HG02588 (cell line): ENCODE measurements around the gene CWC27.

ENCODE experiments used
- ATAC-seq: cut with Tn5 transposase; IDR thresholded peaks from one replicate; pipeline ENCODE4 v1.9.1; 2021; ENCODE audit warnings: mild to moderate bottlenecking, moderate library complexity; ENCODE audit not compliant: unreplicated experiment

Gene CWC27

GRCh38 chr5:64768358-64769312 is at the start of gene CWC27, which contains the start of gene SREK1IP1:
CWC27 (plus strand) TSS chr5:64768930; CDS start chr5:64769147, 217 bp downstream.
SREK1IP1 (minus strand) TSS chr5:64768691; CDS start chr5:64768517, 174 bp downstream.
- peak; percentile 98 for ATAC-seq

GRCh38 chr5:64722588-64722987 is 46.1 kb upstream of the CWC27 start:
- ATAC-seq, result no peak

GRCh38 chr5:64727150-64727549 is 41.6 kb upstream of the CWC27 start:
- ATAC-seq, result no peak

DNA sequence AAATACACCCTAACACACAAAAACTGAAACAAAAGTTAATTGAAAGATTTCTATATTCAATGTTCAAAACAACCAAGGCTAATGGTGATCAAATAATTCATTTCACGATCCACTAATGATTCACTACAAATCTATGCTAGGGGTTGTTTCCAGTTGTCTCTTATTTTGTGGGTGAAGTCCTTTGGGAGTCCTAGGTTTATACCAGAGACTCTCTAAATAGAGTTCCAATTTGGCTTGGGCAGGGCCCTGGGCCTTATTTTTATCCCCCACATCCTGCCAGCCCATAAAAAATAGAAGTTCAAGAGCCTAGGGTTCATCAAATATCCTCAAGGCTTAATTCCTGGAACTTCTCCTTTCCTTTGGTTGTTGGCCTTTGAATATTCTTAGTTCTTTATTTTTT is 26.3 kb upstream of the CWC27 start:
- no peak for ATAC-seq

DNA sequence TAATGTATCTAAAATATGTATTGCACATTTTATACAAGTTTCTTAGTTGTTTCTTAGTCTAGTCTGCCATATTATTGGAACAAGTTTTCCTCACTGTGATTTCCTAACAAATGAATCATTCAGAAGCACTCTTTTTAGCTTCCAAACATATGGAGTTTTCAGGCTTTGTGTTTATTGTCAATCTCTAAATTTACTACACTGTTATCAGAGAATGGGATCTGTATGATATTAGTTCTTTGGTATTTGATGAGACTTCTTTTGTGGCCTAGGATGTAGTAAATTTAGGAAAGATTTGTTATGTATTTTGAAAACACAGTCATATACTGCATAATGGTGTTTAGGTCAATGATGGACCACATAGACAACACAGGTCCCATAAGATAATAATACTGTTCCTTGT is 25.9 kb upstream of the CWC27 start:
- ATAC-seq, result no peak

- no peak for ATAC-seq
These were observed 23.8 kb upstream of the CWC27 start for GRCh38 chr5:64744914-64745313.

DNA sequence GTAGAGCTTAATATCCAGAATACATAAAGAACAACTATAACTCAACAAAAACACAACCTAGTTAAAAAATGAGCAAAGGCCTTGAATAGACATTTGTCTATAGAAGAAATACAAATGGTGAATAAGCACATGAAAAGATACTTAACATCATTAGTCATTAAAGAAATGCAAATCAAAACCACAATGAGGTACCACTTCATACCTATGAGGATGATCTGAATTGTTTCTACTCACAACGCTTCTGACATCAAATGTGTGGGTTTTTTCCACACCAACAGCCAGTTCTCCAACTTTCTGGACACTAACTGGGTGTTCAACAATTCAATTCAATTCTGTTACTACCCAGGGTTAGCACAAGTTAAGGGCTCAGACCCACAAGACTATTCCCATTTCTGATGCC is 22.3 kb upstream of the CWC27 start:
- ATAC-seq, result no peak

DNA sequence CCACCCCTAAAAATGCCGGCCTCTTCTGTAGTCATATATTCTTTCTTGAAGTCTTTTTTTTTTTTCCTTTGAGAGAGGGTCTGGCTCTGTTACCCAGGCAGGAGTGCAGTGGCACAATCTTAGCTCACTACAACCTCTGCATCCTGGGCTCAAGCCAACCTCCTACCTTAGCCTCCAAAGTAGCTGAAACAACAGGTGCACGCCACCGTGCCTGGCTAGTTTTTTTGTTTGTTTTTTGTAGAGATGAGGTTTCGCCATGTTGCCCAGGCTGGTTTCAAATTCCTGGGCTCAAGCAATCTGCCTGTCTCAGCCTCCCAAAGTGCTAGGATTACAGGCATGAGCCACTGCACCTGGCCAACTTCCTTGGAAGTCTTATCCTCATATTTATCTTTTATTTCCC is 19.3 kb upstream of the CWC27 start:
- no peak for ATAC-seq

DNA sequence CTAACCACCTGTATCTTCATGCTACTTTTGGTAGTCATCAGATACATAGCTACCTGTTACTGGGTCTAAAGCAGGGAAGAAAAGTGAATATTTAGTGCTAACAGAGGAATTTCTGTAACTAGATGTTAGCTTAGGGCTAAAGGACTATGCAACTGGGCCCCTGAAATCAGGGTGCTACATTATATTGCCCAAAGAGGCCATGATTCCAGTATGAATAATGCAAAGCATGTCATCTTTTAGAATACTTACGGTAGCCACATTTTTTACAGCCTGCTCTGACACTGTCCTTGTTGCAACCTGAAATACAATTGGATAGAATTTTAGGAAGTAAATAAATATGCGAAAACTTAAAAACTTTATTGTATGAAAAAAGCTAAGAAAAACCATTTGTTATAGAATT is 14.7 kb upstream of the CWC27 start:
- ATAC-seq, result no peak

- ATAC-seq, result no peak
These were observed 9.8 kb upstream of the CWC27 start for GRCh38 chr5:64758901-64759300.

DNA sequence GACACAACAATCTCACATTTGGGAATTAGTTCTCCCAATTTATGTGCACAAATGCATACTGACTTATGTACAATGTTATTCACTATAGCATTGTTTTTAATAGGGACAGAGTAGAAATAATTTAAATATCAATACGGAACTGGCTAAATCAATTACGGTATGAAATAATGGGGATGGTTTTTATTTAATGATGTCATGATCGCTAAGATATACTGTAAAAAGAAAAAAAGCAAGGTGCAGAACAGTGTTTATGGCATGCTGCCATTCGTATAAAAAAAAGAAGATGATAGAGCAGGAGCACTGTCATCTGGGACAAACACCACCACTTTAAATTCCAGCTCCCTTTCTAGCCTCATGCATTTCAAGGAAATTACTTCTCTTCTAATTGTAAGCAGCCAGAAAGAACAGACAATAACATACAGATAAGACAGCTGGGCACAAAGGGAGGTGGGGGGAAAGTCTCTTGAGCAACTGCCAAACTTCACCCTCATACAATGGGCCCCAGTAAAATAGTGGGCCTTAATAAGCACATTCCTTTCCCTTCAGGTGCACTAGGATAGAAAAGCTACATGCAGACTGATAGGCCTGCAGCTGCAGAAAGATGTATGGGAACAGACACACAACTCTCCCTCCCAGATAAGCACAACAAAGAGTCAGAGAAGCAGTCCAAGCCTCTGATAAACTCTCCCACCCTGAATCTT is 8.6 kb upstream of the CWC27 start:
- no peak for ATAC-seq

GRCh38 chr5:64763948-64764503 is 4.7 kb upstream of the CWC27 start:
- ATAC-seq, result no peak

DNA sequence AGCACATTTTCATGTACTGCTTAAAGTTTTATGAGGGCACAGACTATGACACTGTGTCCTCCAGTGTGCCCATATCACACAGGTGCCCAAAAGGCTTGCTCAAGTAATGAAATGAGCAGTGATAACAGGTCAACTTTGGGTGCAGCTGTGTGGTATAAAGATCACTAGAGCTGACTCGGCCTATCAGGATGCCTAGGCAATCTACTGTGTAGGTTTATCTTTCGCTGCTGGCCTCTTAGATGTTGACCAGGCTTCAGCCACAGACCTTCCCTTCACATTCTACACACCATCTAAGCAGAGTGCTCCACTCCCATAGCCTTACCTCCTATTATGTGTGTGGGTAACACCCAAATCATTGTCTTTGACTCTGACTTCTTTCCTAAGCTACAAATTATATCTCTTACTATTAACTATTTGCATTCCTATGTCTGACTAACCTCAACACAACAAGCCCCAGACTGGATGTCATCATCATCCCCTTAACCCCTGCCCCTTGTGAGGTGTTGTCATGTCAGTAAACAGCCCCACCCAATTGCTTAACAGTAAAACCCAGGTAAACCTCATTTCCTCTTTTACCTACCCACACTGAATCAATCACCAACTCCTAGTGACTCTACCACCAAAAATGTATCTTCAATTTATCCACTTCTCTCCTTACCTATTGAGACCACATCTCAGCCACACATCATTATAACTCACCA is 2.8 kb upstream of the CWC27 start:
- ATAC-seq, result no peak

GRCh38 chr5:64766941-64767340 is 1.8 kb upstream of the CWC27 start:
- ATAC-seq, result no peak

DNA sequence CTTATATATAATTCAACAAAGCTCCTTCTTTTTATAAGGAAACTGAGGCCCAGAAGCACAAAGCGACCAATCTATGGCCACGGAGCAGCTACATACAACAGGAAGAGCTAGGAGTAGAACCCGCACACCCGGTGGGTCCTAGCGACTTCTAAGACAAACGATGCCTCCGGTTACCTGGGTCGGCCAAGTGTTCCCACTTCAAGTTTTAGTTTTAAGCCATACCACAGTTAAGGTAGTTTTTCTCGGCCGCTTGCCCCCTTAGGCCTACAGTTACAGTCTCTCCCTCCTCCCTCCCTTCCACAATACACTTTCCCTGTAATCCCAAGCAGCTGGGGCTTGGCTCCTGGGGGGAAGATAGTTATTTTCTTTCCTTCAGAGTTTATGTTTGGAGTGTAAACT is 772 bp upstream of the CWC27 start:
- ATAC-seq, result peak; percentile 9

GRCh38 chr5:64769855-64770254 is 1.1 kb downstream of the CWC27 start:
- no peak for ATAC-seq

GRCh38 chr5:64771736-64772135 is 3.0 kb downstream of the CWC27 start:
- ATAC-seq, result no peak

- ATAC-seq, result no peak
These were observed 4.8 kb downstream of the CWC27 start for GRCh38 chr5:64773533-64773932.

DNA sequence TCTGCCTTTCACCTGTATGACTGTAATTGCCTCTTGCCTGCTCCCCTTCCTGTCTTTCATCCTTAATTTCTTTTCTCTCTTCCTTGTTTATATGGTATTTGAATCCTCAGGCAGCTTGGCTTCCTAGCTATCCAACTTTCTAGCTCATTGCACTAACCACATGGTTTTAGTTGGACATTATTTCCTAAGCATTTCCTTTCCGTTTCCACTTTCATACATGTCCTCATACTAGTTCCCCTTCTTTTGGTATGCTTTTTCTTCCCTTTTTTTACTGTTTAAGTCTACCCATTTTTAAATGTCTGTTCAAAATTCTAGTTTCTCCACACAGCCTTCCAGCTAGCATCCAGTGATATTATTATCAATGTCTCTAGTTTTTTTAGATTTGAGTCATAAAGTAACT is 6.6 kb downstream of the CWC27 start:
- no peak for ATAC-seq

- ATAC-seq, result peak; percentile 75
These were observed 15.8 kb downstream of the CWC27 start for GRCh38 chr5:64784451-64785025.

DNA sequence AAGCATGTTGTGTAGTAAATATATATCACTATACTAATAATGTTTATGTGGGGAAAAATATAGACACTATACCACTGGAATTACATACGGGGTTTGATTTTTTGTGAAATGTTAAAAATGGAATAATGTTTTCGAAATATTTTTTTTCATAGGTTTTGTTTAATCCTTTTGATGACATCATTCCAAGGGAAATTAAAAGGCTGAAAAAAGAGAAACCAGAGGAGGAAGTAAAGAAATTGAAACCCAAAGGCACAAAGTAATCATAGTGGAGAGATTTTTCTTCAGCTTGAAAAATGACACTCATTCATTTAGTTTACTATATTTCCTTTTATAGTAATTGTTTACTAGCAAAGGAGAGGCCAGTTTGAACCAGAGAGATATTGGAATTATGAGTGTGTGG is 17.6 kb downstream of the CWC27 start:
- ATAC-seq, result no peak
